Fibroblast of mammary gland (primary cell): Measurements from ENCODE around the gene SMOC2.

Experiments used
- DNase-seq: peaks from one replicate; pipeline ENCODE4 v3.0.0-alpha.2; 2010; ENCODE audit warnings: low read depth
- H3K4me3 ChIP-seq: 2 replicates; pipeline ENCODE4 v1.5.1; 2011; ENCODE audit warnings: low read depth, mild to moderate bottlenecking, low read length, moderate library complexity; ENCODE audit not compliant: control insufficient read depth
- CTCF ChIP-seq: conservative IDR thresholded peaks from 2 replicates; pipeline ENCODE4 v1.5.1; 2011; ENCODE audit warnings: low read depth, low read length, inconsistent platforms; ENCODE audit not compliant: control insufficient read depth, insufficient read depth

Gene SMOC2

GRCh38 chr6:168414336-168415097 is 26.5 kb upstream of the SMOC2 start:
- TF ChIP-seq CTCF: no peak
- no peak overlapping the region for H3K4me3 ChIP-seq
- peak; percentile 10 for DNase-seq

- H3K4me3 ChIP-seq: no peak overlapping the region
- no peak for TF ChIP-seq CTCF
- DNase-seq: no peak
These were observed 25.6 kb upstream of the SMOC2 start for GRCh38 chr6:168415098-168415992.

- no peak for TF ChIP-seq CTCF
- no peak overlapping the region for H3K4me3 ChIP-seq
- DNase-seq: no peak
These were observed 24.9 kb upstream of the SMOC2 start for GRCh38 chr6:168415993-168416530.

DNA sequence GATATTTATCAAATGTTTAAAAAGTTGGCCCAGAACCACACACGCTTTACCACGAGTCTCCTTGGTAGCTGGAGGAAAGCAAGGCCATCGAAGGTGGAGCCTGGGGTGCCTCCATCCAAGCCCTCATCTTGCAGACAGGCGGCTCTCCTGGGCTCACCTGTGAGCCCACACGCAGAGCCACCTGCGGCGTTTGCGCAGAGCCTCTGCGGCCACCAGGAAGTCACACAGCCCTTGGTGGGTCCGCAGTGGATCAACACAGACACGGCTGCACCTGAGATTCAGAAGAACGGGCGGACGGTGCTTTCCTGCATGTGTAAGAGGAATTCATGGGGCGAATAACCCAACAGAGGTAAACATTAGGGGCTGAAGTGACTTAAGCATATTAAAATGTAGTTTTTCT is 24.5 kb upstream of the SMOC2 start:
- no peak overlapping the region for H3K4me3 ChIP-seq
- no peak for DNase-seq
- no peak for TF ChIP-seq CTCF

- no peak overlapping the region for H3K4me3 ChIP-seq
- no peak for DNase-seq
- no peak for TF ChIP-seq CTCF
These were observed 23.8 kb upstream of the SMOC2 start for GRCh38 chr6:168417191-168417590.

- no peak for DNase-seq
- no peak for TF ChIP-seq CTCF
- H3K4me3 ChIP-seq: no peak overlapping the region
These were observed 23.1 kb upstream of the SMOC2 start for GRCh38 chr6:168417679-168418557.
